LNCAP (cell line): ENCODE data around the gene HIVEP3.

Experiments
- TF ChIP-seq, protein P1 (sequence below): fragments of 450-650 bp; IDR thresholded peaks from 2 replicates; pipeline ENCODE4 v1.5.1; 2017; ENCODE audit warnings: mild to moderate bottlenecking

HIVEP3 gene

DNA sequence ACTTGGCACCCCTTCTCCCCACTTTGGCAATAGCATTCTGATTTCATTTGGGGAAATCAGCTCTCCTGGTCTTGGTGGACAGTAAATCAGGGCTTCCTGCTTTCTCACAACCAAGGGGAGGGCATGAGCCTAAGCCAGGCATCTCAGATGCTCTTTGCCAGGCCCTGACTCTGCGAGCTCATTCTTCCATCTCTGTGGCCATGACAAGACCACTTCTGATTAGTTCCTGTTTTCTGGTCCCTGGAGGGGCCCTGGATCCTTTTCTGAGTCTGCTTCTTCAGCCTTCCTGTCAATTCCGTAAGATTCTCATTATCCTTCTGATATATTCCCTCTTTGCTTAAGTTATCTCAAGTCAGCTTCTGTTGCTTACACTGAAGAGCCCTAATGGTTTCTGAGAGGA is 210.4 kb downstream of the HIVEP3 start:
- TF ChIP-seq, protein P1, sequence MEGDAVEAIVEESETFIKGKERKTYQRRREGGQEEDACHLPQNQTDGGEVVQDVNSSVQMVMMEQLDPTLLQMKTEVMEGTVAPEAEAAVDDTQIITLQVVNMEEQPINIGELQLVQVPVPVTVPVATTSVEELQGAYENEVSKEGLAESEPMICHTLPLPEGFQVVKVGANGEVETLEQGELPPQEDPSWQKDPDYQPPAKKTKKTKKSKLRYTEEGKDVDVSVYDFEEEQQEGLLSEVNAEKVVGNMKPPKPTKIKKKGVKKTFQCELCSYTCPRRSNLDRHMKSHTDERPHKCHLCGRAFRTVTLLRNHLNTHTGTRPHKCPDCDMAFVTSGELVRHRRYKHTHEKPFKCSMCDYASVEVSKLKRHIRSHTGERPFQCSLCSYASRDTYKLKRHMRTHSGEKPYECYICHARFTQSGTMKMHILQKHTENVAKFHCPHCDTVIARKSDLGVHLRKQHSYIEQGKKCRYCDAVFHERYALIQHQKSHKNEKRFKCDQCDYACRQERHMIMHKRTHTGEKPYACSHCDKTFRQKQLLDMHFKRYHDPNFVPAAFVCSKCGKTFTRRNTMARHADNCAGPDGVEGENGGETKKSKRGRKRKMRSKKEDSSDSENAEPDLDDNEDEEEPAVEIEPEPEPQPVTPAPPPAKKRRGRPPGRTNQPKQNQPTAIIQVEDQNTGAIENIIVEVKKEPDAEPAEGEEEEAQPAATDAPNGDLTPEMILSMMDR, result no peak

DNA sequence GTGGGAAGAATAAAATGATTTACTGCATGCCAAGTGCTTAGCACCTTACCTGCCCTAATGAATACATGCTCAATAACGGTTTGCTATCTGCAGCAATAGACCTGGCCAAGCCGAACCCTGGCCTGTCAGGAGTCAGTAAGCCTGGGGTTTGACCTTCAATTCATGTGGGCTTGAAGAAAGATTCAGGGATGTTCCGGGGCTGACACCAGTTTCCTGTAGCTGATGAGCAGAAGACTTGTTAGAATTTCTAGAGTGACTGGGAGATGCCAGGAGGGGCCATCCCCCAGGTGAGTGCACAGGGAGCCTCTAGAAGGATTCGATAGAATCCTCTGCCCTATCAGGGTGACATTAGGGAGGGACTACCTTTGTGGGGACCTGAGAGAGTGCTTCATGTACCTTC is 210.9 kb downstream of the HIVEP3 start:
- TF ChIP-seq, protein P1, result no peak

DNA sequence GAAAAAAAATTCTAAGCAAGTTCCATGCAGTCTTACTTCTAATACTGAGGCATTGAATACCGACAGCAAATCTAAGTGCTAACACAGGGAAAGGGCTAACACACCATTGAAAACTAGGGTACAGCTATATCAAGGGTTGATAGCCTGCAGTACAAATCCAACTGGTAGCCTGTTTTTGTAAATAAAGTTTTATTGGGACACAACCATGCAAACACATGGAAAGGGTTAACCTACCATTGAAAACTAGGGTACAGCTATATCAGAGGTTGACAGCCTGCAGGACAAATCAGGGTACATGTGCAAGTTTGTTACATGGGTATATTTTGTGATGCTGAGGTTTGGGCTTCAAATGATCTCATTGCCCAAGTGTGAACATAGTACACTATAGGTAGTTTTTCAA is 212.9 kb downstream of the HIVEP3 start:
- TF ChIP-seq, protein P1, result no peak

DNA sequence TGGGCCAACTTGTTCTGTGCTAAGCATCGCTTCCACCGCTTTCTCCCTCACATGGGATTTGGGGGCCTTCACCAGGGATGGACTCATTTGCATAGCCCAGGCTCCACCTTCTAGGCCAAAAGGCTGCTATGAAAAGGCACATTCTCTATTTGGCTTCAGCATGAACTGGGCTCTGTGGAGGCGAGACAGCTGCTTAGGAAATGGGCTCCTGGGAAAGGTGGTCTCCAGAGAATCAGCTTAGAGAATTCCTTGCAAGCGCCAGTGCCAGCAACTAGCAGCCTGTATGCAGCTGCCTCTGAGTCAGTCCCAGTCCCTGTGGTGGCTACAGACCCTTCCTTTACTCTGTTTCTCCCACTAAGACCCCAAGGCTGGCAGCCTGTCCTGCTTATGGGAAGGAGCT is 214.5 kb downstream of the HIVEP3 start:
- TF ChIP-seq, protein P1, result no peak

DNA sequence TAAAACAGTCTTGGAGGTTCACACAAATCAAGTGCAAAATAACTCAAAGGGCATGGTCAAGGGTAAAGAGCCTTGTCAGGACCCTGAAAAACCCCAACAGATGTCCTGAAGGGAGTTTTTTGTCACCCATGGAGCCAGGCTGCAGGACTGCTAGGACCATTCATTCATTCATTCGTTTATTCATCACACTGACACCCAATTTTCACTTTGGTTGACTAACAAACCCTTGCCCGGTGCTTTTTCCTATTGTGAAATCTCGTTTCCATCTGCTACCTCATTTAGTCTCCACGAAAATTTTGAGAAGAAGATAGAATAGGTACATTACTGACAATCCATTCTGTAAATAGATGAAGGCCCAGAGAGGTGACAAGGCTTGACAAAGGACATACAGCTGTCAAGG is 216.0 kb downstream of the HIVEP3 start:
- TF ChIP-seq, protein P1, result no peak

DNA sequence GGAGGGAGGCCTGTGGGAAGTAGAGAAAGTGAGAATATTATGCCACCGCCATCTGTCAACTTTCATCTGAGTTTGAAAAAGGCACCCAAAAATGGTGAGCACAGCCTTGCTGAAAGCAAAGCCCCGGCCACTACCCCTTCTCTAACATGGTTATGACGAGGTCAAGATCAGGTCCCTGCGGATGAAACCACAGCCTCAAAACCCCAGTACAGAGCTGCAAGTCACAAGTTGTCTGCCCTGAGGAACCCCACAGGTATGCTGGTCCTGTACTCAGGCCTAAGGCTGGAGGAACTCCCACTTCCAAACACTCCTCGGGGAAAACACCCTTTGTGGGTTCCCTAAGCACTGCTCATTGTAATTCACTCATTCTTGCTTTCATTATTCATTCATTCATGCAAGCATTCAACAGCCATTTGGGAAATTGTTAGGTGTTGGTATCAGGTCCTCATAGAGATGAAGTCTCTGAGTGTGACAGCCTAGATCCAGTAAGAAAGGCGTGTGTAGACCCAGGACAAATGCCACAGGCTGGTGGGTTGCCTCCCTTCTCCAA is 217.7 kb downstream of the HIVEP3 start:
- TF ChIP-seq, protein P1, result no peak

DNA sequence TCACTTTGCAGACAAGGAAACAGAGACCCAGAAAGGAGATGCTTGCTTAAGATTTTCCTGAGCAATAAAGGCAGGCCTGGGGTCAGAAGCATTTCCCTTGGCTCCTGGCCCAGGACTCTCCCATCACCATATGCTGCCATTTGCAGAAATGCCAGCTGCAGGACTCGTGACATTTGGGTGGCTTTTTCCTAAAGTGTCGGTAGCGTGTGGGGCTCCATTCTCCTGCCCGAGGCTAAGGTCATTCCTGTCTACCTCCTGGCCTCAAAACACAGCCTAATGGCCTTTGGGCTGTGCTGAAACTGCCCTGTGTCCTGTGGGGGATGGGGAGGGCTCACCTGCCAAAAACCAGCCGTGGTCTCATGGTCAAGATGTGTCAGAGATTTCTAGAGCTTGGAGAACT is 218.1 kb downstream of the HIVEP3 start:
- TF ChIP-seq, protein P1, result no peak

DNA sequence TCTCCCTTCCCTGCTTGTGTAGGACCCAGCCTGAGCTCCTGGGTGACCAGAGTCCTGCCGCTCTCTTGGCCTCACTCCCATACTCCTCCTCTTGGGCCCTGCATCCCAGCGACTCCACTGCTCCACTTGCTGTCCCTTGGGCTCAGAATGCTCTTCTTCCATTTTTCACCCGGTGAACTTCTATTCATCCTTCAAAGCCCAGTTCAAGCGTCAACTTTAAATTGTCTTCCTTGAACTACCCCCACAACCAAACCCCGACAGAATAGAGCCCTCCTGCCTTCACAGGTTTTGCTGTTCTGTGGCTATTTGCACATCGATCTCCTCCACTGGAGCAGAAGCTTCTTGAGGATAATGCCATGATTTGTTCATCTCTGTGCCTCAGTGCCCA is 218.9 kb downstream of the HIVEP3 start:
- TF ChIP-seq, protein P1, result no peak
